HG03354 (cell line): ENCODE measurements around the gene FGA.

ENCODE experiments used
- ATAC-seq: cut with Tn5 transposase; IDR thresholded peaks from one replicate; pipeline ENCODE4 v1.9.1; 2021; ENCODE audit warnings: mild to moderate bottlenecking; ENCODE audit not compliant: unreplicated experiment, poor library complexity, severe bottlenecking

Gene FGA

GRCh38 chr4:154583677-154584076 is 6.9 kb downstream of the FGA start:
- no peak for ATAC-seq

- ATAC-seq: no peak
These were observed 7.3 kb downstream of the FGA start for GRCh38 chr4:154583230-154583629.

- ATAC-seq: no peak
These were observed 7.8 kb downstream of the FGA start for GRCh38 chr4:154582723-154583122.

- ATAC-seq: no peak
These were observed 10.6 kb downstream of the FGA start for GRCh38 chr4:154579927-154580326.

GRCh38 chr4:154578919-154579318 is 11.6 kb downstream of the FGA start:
- ATAC-seq: no peak

- ATAC-seq: no peak
These were observed 13.2 kb downstream of the FGA start for GRCh38 chr4:154577324-154577723.

- ATAC-seq: no peak
These were observed 16.2 kb downstream of the FGA start for GRCh38 chr4:154574311-154574710.

GRCh38 chr4:154573190-154573870 is 17.2 kb downstream of the FGA start:
- ATAC-seq: no peak

GRCh38 chr4:154569584-154569983 is 21.0 kb downstream of the FGA start:
- ATAC-seq: no peak

GRCh38 chr4:154569028-154569427 is 21.5 kb downstream of the FGA start:
- no peak for ATAC-seq

- ATAC-seq: no peak
These were observed 23.8 kb downstream of the FGA start for GRCh38 chr4:154566639-154567204.

GRCh38 chr4:154565704-154566103 is 24.8 kb downstream of the FGA start:
- no peak for ATAC-seq

GRCh38 chr4:154564311-154564710 is 26.2 kb downstream of the FGA start:
- ATAC-seq: no peak

- no peak for ATAC-seq
These were observed 27.8 kb downstream of the FGA start, which contains the start of gene FGB for GRCh38 chr4:154562697-154563254. FGB (plus strand) TSS chr4:154563011; CDS start chr4:154563019, 8 bp downstream.

GRCh38 chr4:154560824-154561231 is 29.7 kb downstream of the FGA start:
- no peak for ATAC-seq

- no peak for ATAC-seq
These were observed 30.1 kb downstream of the FGA start for GRCh38 chr4:154560419-154560801.

- ATAC-seq: peak; percentile 79
These were observed 30.8 kb downstream of the FGA start for GRCh38 chr4:154559494-154560418.

GRCh38 chr4:154559141-154559493 is 31.4 kb downstream of the FGA start:
- ATAC-seq: peak; percentile 28

- peak; percentile 55 for ATAC-seq
These were observed 38.5 kb downstream of the FGA start for GRCh38 chr4:154551872-154552686.
